Measurements from ENCODE around the gene RTN4R. TPM values are rescaled to one million over a fixed set of nuclear protein-coding genes. Genes with fewer than 3 reads are reported as not detected.

Gene RTN4R
- total and polyA plus RNA-seq, 2 of the 8 experiments (the other 6 are each of a cell fraction or from before 2014, with no cell fraction given) = 21.8 to 41.3 TPM

DNA sequence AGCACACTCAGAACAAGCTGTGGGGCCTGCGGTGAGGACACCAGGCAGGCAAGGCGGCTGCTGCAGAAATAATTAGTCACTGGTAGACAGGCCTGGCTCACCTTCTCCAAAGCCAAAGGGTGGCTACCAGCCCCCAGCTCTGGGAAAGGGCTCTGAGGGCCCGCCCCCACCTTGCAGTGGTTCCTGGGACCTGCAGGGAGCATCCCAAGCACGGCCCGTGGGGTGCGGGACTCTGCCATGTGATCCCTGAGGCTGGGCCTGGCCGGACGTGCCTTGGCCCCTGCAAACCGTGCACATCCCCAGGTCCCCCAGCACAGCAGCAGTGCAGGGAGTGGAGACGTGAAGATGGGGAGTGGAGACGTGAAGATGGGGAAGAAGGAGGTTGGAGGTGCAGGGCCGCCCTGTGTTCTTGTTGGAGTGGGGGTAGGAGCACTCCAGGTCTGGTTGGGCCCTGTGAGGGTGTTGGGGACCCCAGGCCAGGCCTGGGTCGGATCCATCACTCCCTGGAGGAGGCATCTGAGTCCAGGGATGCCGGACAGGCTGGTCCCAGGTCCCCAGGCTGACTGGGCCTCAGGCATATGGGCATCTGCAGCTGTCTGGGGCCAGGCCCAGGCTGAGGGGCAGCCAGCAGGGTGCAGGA, 41.9 kb downstream of the RTN4R start:
- no peak for DNase-seq (ENCODE audit: low read depth in 1 of 2, low spot score in 2 of 2)
- 0 out of 2 replicates have a peak, but pooled peaks cover 4% of the 10 kb centered on the region for H3K23me2 ChIP-seq (ENCODE audit: low read depth, low read length)
- H3K4ac ChIP-seq (replicated peaks; ENCODE audit: insufficient read length, low read depth, low read length) = no peak overlapping the region
- H4K8ac ChIP-seq (ENCODE audit: extremely low read depth, insufficient read depth, low read length) = peak overlapping the region; percentile 65; the same call in 1 of the 2 replicates
- peak overlapping the region; percentile 73 for H4K91ac ChIP-seq (replicated peaks; ENCODE audit: insufficient read length, low read length)
- H4K20me1 ChIP-seq (replicated peaks in 1 of 2; ENCODE audit: control insufficient read depth in 1 of 2, insufficient read depth in 2 of 2, low read length in 2 of 2) = peaks cover 0 to 11% of the 10 kb centered on the region in 2 experiments
- CTCF ChIA-PET (ENCODE audit: partially characterized antibody) = interaction anchor here (1.1 to 5.8 kb wide), 5 partner anchors 12 to 69 kb away, joined by 3 to 46 read pairs (median 6); no protein-coding TSS in a partner anchor
- peaks cover 3 to 5% of the 10 kb centered on the region in 2 experiments; a peak in 2 of 4 replicates for H3K9me3 ChIP-seq (ENCODE audit: insufficient read depth in 2 of 2, low read depth in 1 of 2, low read length in 1 of 2)
- no peak overlapping the region for H2AFZ ChIP-seq (ENCODE audit: low read length)
- FAIRE-seq = no peak
- H2BK20ac ChIP-seq (ENCODE audit: low read length) = no peak overlapping the region
- H3K9ac ChIP-seq (replicated peaks in 1 of 4; ENCODE audit: extremely low read depth in 1 of 4, low read depth in 3 of 4, low read length in 3 of 4) = no peak overlapping the region
- peaks cover 0 to 3% (median 0%) of the 10 kb centered on the region in 4 experiments; a peak in 2 of 7 replicates for H3K4me1 ChIP-seq (replicated peaks in 1 of 4; ENCODE audit: control insufficient read depth in 3 of 4, insufficient read depth in 4 of 4, low read length in 3 of 4)
- no peaks in the 10 kb centered on the region for H3K79me1 ChIP-seq (ENCODE audit: low read depth, low read length)
- TF ChIP-seq CBX5 (IDR thresholded peaks at IDR 0.05; ENCODE audit: low read depth, low read length) (no peak), POU5F1 (IDR thresholded peaks at IDR 0.05; ENCODE audit: low read depth, low read length) (no peak), POLR2A (IDR thresholded peaks at IDR 0.05; ENCODE audit: control extremely low read depth in 1 of 2, low read depth in 2 of 2, low read length in 2 of 2) (no peak), RBBP5 (IDR thresholded peaks at IDR 0.05; ENCODE audit: borderline replicate concordance, low read depth, low read length) (no peak), RFX5 (IDR thresholded peaks at IDR 0.05; ENCODE audit: borderline replicate concordance, low read depth, low read length) (no peak), SUZ12 (IDR thresholded peaks at IDR 0.05; ENCODE audit: low read length) (no peak), ZNF274 (IDR thresholded peaks at IDR 0.05; ENCODE audit: borderline replicate concordance, extremely low read depth, low read length) (no peak), RXRA (IDR thresholded peaks at IDR 0.05; ENCODE audit: insufficient read depth, low read depth, low read length) (no peak), POLR2AphosphoS5 (IDR thresholded peaks at IDR 0.05; ENCODE audit: low read depth, low read length) (no peak), TEAD4 (IDR thresholded peaks at IDR 0.05; ENCODE audit: low read depth, low read length) (no peak)
- no peak overlapping the region for H3K56ac ChIP-seq (replicated peaks; ENCODE audit: insufficient read length, low read depth, low read length)
- H3K27ac ChIP-seq (ENCODE audit: low read depth, low read length) = no peak overlapping the region
- H3K4me2 ChIP-seq (ENCODE audit: insufficient read depth in 1 of 2, low read depth in 2 of 2, low read length in 2 of 2) = no peak overlapping the region
- no peak overlapping the region for H2BK15ac ChIP-seq (ENCODE audit: low read length)
- H3K36me3 ChIP-seq (ENCODE audit: control insufficient read depth in 2 of 4, insufficient read depth in 4 of 4, low read length in 3 of 4) = no peaks in the 10 kb centered on the region
- H2BK12ac ChIP-seq (ENCODE audit: low read depth, low read length) = no peak overlapping the region; the same call in 1 of the 2 replicates
- no peak overlapping the region for H3K4me3 ChIP-seq (ENCODE audit: extremely low read depth in 1 of 4, insufficient read depth in 2 of 4, low read depth in 3 of 4, low read length in 4 of 4)
- no peak overlapping the region for H3K23ac ChIP-seq (ENCODE audit: insufficient read length)
- H4K5ac ChIP-seq (ENCODE audit: insufficient read length, low read depth, low read length) = peak overlapping the region; percentile 30
- 87% methylated on average over 12 of the region's 14 CpGs; no CpG with 5 or more reads in 1 of the 2 experiments for WGBS, 2 experiments (ENCODE audit: extremely low coverage in 1 of 2, insufficient coverage in 1 of 2, insufficient read length in 1 of 2, insufficient replicate concordance in 2 of 2, low coverage in 1 of 2, low lambda C conversion rate in 2 of 2, missing lambda C conversion rate in 1 of 2)
- no peaks in the 10 kb centered on the region for H3K79me2 ChIP-seq (ENCODE audit: control insufficient read depth in 1 of 2, insufficient read depth in 2 of 2, low read length in 2 of 2)
- H2BK120ac ChIP-seq (replicated peaks; ENCODE audit: low read depth, low read length) = no peak overlapping the region
- H3K14ac ChIP-seq (ENCODE audit: insufficient read length) = no peak overlapping the region
- peak overlapping the region; percentile 52 for H2BK5ac ChIP-seq (ENCODE audit: low read depth, low read length)
- no peak overlapping the region for H3K18ac ChIP-seq (ENCODE audit: extremely low read depth, low read length)
- H2AK5ac ChIP-seq (ENCODE audit: low read depth, low read length) = no peak overlapping the region
- H3K27me3 ChIP-seq (replicated peaks in 1 of 4; ENCODE audit: control insufficient read depth in 3 of 4, extremely low read depth in 1 of 4, insufficient read depth in 3 of 4, low read length in 3 of 4) = no peaks in the 10 kb centered on the region
- POLR2A ChIA-PET (ENCODE audit: partially characterized antibody) = no interaction called here

Data from H1 (cell line).